ENCODE data around the gene PITRM1. TPM values are rescaled to one million over a fixed set of nuclear protein-coding genes. Genes with fewer than 3 reads are reported as not detected.

The PITRM1 gene
- total RNA-seq: 57.7 and 106 TPM in 2 replicates

GRCh38 chr10:3172446-3173170, at the start of gene PITRM1:
Gene PITRM1 (minus strand): TSS chr10:3172782. CDS start chr10:3172772, 10 bp downstream.

Other genes starting within 250 kb of the PITRM1 start
- gene PFKP, start 105.2 kb downstream of the PITRM1 start, total RNA-seq: 76.9 and 207 TPM in 2 replicates